ENCODE measurements around the gene PEX14. TPM values are rescaled to one million over a fixed set of nuclear protein-coding genes. Genes with fewer than 3 reads are reported as not detected.

Gene PEX14
- total RNA-seq, 4 donors from 2014 or later, result 2.0 to 21.9 (median 5.3) TPM

GRCh38 chr1:10615932-10616671 is 141.4 kb downstream of the PEX14 start:
- Histone ChIP-seq H3K4me3 (no peak overlapping the region), H3K4me1 (no peaks in the 10 kb centered on the region), H3K36me3 (no peaks in the 10 kb centered on the region), H3K9me3 (no peaks in the 10 kb centered on the region), H3K27ac (no peak overlapping the region), H3K27me3 (no peaks in the 10 kb centered on the region)
- intact Hi-C loops (cut with DNase I; ENCODE audit: low total_unique reads), result no loop called here
- no peak for TF ChIP-seq CTCF (IDR thresholded peaks at IDR 0.05)
- no peak for TF ChIP-seq POLR2A (IDR thresholded peaks at IDR 0.05)
- DNase-seq, result peak in 1 of 2 donors; percentile 10

- Histone ChIP-seq H3K36me3 (no peaks in the 10 kb centered on the region), H3K4me1 (no peaks in the 10 kb centered on the region), H3K27ac (no peak overlapping the region), H3K27me3 (no peaks in the 10 kb centered on the region), H3K9me3 (no peaks in the 10 kb centered on the region), H3K4me3 (no peak overlapping the region)
- TF ChIP-seq POLR2A (IDR thresholded peaks at IDR 0.05) (no peak), CTCF (IDR thresholded peaks at IDR 0.05) (no peak)
- DNase-seq, result peak in 1 of 2 donors; percentile 8
- intact Hi-C loops (cut with DNase I; ENCODE audit: low total_unique reads), result no loop called here
Measured at GRCh38 chr1:10616696-10617095, 141.9 kb downstream of the PEX14 start.

- intact Hi-C loops (cut with DNase I; ENCODE audit: low total_unique reads), result no loop called here
- TF ChIP-seq CTCF (IDR thresholded peaks at IDR 0.05) (no peak), POLR2A (IDR thresholded peaks at IDR 0.05) (no peak)
- Histone ChIP-seq H3K4me1 (no peaks in the 10 kb centered on the region), H3K36me3 (no peaks in the 10 kb centered on the region), H3K4me3 (no peak overlapping the region), H3K27me3 (no peaks in the 10 kb centered on the region), H3K27ac (no peak overlapping the region), H3K9me3 (no peaks in the 10 kb centered on the region)
- peak in 1 of 2 donors; percentile 7 for DNase-seq
Measured at GRCh38 chr1:10617318-10617717, 142.6 kb downstream of the PEX14 start.

GRCh38 chr1:10617931-10618885 is 143.5 kb downstream of the PEX14 start:
- Histone ChIP-seq H3K4me1 (no peaks in the 10 kb centered on the region), H3K9me3 (no peaks in the 10 kb centered on the region), H3K4me3 (no peak overlapping the region), H3K27me3 (no peaks in the 10 kb centered on the region), H3K27ac (no peak overlapping the region), H3K36me3 (no peaks in the 10 kb centered on the region)
- intact Hi-C loops (cut with DNase I; ENCODE audit: low total_unique reads), result no loop called here
- TF ChIP-seq CTCF (IDR thresholded peaks at IDR 0.05) (no peak), POLR2A (IDR thresholded peaks at IDR 0.05) (no peak)
- peak in 1 of 2 donors; percentile 8 for DNase-seq

GRCh38 chr1:10620776-10621175 is 146.0 kb downstream of the PEX14 start:
- TF ChIP-seq CTCF (IDR thresholded peaks at IDR 0.05) (no peak), POLR2A (IDR thresholded peaks at IDR 0.05) (no peak)
- DNase-seq, result no peak
- Histone ChIP-seq H3K4me3 (no peak overlapping the region), H3K9me3 (no peaks in the 10 kb centered on the region), H3K4me1 (no peaks in the 10 kb centered on the region), H3K27ac (no peak overlapping the region), H3K36me3 (no peaks in the 10 kb centered on the region), H3K27me3 (no peaks in the 10 kb centered on the region)
- intact Hi-C loops (cut with DNase I; ENCODE audit: low total_unique reads), result no loop called here

Data from uterus (tissue), 4 donors.